ENCODE results near the gene MAP3K8. TPM values are rescaled to one million over a fixed set of nuclear protein-coding genes. Genes with fewer than 3 reads are reported as not detected.

The MAP3K8 gene
- 1 to 10 TPM; 9.1 to 9.6 TPM for total RNA-seq
- polyA plus RNA-seq (ENCODE audit: insufficient read length in 2 of 2), result 1 to 10 TPM; 4.2 to 8.1 TPM
- long read RNA-seq, donor 1, partial matches to known transcripts, result 0 of 1 reads
- long read RNA-seq, donor 1, other reads (novel, unspliced or antisense), result 0 of 1 reads
- long read RNA-seq, donor 2, result 0 reads
- long read RNA-seq, donor 3, result 0 reads
- long read RNA-seq, donor 4, partial matches to known transcripts, result 0 of 1 reads
- long read RNA-seq, donor 4, other reads (novel, unspliced or antisense), result 0 of 1 reads

- H3K4me1 ChIP-seq (ENCODE audit: control insufficient read depth, insufficient read depth, low read length), result peaks cover 22% of the 10 kb centered on the region
- peaks cover 18% of the 10 kb centered on the region for H3K27me3 ChIP-seq (ENCODE audit: control insufficient read depth, insufficient read depth, low read length)
- no peaks in the 10 kb centered on the region for H3K36me3 ChIP-seq (ENCODE audit: control insufficient read depth, insufficient read depth, low read length)
- peak in 4 of 6 donors; percentile 78 to 95 (median 85) for DNase-seq (ENCODE audit: low read depth in 4 of 6, low spot score in 6 of 6)
- H3K9me3 ChIP-seq (ENCODE audit: control insufficient read depth, insufficient read depth, low read length), result no peaks in the 10 kb centered on the region
- under 1% methylated on average over 56 of the region's 56 CpGs for WGBS (ENCODE audit: insufficient coverage)
- peak within 1 kb of the TSS; percentile 88 for H3K4me3 ChIP-seq (ENCODE audit: low read depth, low read length)
- peak within 1 kb of the TSS; percentile 95 for H3K27ac ChIP-seq (ENCODE audit: low read depth, low read length)
Observed at GRCh38 chr10:30433730-30434272, at the start of gene MAP3K8. MAP3K8 (plus strand) TSS chr10:30434184; CDS start chr10:30438939, 4,755 bp downstream.

GRCh38 chr10:30384701-30385201, 49.2 kb upstream of the MAP3K8 start:
- Histone ChIP-seq H3K4me1 (ENCODE audit: control insufficient read depth, insufficient read depth, low read length) (peaks cover 15% of the 10 kb centered on the region), H3K36me3 (ENCODE audit: control insufficient read depth, insufficient read depth, low read length) (no peaks in the 10 kb centered on the region), H3K4me3 (ENCODE audit: low read depth, low read length) (no peak overlapping the region), H3K9me3 (ENCODE audit: control insufficient read depth, insufficient read depth, low read length) (no peaks in the 10 kb centered on the region), H3K27ac (ENCODE audit: low read depth, low read length) (no peak overlapping the region), H3K27me3 (ENCODE audit: control insufficient read depth, insufficient read depth, low read length) (no peaks in the 10 kb centered on the region)
- 60% methylated on average over 10 of the region's 10 CpGs for WGBS (ENCODE audit: insufficient coverage)
- DNase-seq (ENCODE audit: low read depth in 4 of 6, low spot score in 6 of 6), result peak in 2 of 6 donors; percentile 73 to 78

- H3K4me1 ChIP-seq (ENCODE audit: control insufficient read depth, insufficient read depth, low read length), result peaks cover 15% of the 10 kb centered on the region
- no peaks in the 10 kb centered on the region for H3K27me3 ChIP-seq (ENCODE audit: control insufficient read depth, insufficient read depth, low read length)
- no peaks in the 10 kb centered on the region for H3K36me3 ChIP-seq (ENCODE audit: control insufficient read depth, insufficient read depth, low read length)
- no peak for DNase-seq (ENCODE audit: low read depth in 4 of 6, low spot score in 6 of 6)
- 95% methylated on average over 13 of the region's 13 CpGs for WGBS (ENCODE audit: insufficient coverage)
- H3K9me3 ChIP-seq (ENCODE audit: control insufficient read depth, insufficient read depth, low read length), result no peaks in the 10 kb centered on the region
- no peak overlapping the region for H3K4me3 ChIP-seq (ENCODE audit: low read depth, low read length)
- H3K27ac ChIP-seq (ENCODE audit: low read depth, low read length), result no peak overlapping the region
Observed at GRCh38 chr10:30386801-30387588, 47.0 kb upstream of the MAP3K8 start.

- no peaks in the 10 kb centered on the region for H3K9me3 ChIP-seq (ENCODE audit: control insufficient read depth, insufficient read depth, low read length)
- H3K27ac ChIP-seq (ENCODE audit: low read depth, low read length), result no peak overlapping the region
- DNase-seq (ENCODE audit: low read depth in 4 of 6, low spot score in 6 of 6), result no peak
- H3K4me3 ChIP-seq (ENCODE audit: low read depth, low read length), result no peak overlapping the region
- whole genome bisulfite sequencing (ENCODE audit: insufficient coverage), result no CpG with 5 or more reads among the region's 3 CpGs
- no peaks in the 10 kb centered on the region for H3K36me3 ChIP-seq (ENCODE audit: control insufficient read depth, insufficient read depth, low read length)
- H3K4me1 ChIP-seq (ENCODE audit: control insufficient read depth, insufficient read depth, low read length), result peaks cover 20% of the 10 kb centered on the region
- H3K27me3 ChIP-seq (ENCODE audit: control insufficient read depth, insufficient read depth, low read length), result peaks cover 2% of the 10 kb centered on the region
Observed at GRCh38 chr10:30387646-30388243, 46.2 kb upstream of the MAP3K8 start.

- Histone ChIP-seq H3K4me3 (ENCODE audit: low read depth, low read length) (no peak overlapping the region), H3K27ac (ENCODE audit: low read depth, low read length) (no peak overlapping the region), H3K9me3 (ENCODE audit: control insufficient read depth, insufficient read depth, low read length) (no peaks in the 10 kb centered on the region), H3K27me3 (ENCODE audit: control insufficient read depth, insufficient read depth, low read length) (peaks cover 3% of the 10 kb centered on the region), H3K36me3 (ENCODE audit: control insufficient read depth, insufficient read depth, low read length) (no peaks in the 10 kb centered on the region), H3K4me1 (ENCODE audit: control insufficient read depth, insufficient read depth, low read length) (peaks cover 12% of the 10 kb centered on the region)
- no CpG with 5 or more reads among the region's 1 CpG for WGBS (ENCODE audit: insufficient coverage)
- DNase-seq (ENCODE audit: low read depth in 4 of 6, low spot score in 6 of 6), result peak in 1 of 6 donors; percentile 4
Observed at GRCh38 chr10:30389543-30389942, 44.4 kb upstream of the MAP3K8 start.

GRCh38 chr10:30390207-30390606, 43.8 kb upstream of the MAP3K8 start:
- Histone ChIP-seq H3K9me3 (ENCODE audit: control insufficient read depth, insufficient read depth, low read length) (no peaks in the 10 kb centered on the region), H3K36me3 (ENCODE audit: control insufficient read depth, insufficient read depth, low read length) (no peaks in the 10 kb centered on the region), H3K27me3 (ENCODE audit: control insufficient read depth, insufficient read depth, low read length) (peaks cover 3% of the 10 kb centered on the region), H3K4me1 (ENCODE audit: control insufficient read depth, insufficient read depth, low read length) (peaks cover 6% of the 10 kb centered on the region), H3K27ac (ENCODE audit: low read depth, low read length) (no peak overlapping the region), H3K4me3 (ENCODE audit: low read depth, low read length) (no peak overlapping the region)
- no peak for DNase-seq (ENCODE audit: low read depth in 4 of 6, low spot score in 6 of 6)
- WGBS (ENCODE audit: insufficient coverage), result 100% methylated on average over 1 of the region's 3 CpGs

- Histone ChIP-seq H3K27ac (ENCODE audit: low read depth, low read length) (no peak overlapping the region), H3K27me3 (ENCODE audit: control insufficient read depth, insufficient read depth, low read length) (peaks cover 3% of the 10 kb centered on the region), H3K4me3 (ENCODE audit: low read depth, low read length) (no peak overlapping the region), H3K4me1 (ENCODE audit: control insufficient read depth, insufficient read depth, low read length) (peaks cover 6% of the 10 kb centered on the region), H3K36me3 (ENCODE audit: control insufficient read depth, insufficient read depth, low read length) (no peaks in the 10 kb centered on the region), H3K9me3 (ENCODE audit: control insufficient read depth, insufficient read depth, low read length) (no peaks in the 10 kb centered on the region)
- WGBS (ENCODE audit: insufficient coverage), result no CpG with 5 or more reads among the region's 7 CpGs
- DNase-seq (ENCODE audit: low read depth in 4 of 6, low spot score in 6 of 6), result no peak
Observed at GRCh38 chr10:30391266-30391665, 42.7 kb upstream of the MAP3K8 start.

GRCh38 chr10:30392564-30392990, 41.4 kb upstream of the MAP3K8 start:
- Histone ChIP-seq H3K27me3 (ENCODE audit: control insufficient read depth, insufficient read depth, low read length) (peaks cover 3% of the 10 kb centered on the region), H3K27ac (ENCODE audit: low read depth, low read length) (no peak overlapping the region), H3K36me3 (ENCODE audit: control insufficient read depth, insufficient read depth, low read length) (no peaks in the 10 kb centered on the region), H3K9me3 (ENCODE audit: control insufficient read depth, insufficient read depth, low read length) (no peaks in the 10 kb centered on the region), H3K4me1 (ENCODE audit: control insufficient read depth, insufficient read depth, low read length) (peaks cover 6% of the 10 kb centered on the region), H3K4me3 (ENCODE audit: low read depth, low read length) (no peak overlapping the region)
- DNase-seq (ENCODE audit: low read depth in 4 of 6, low spot score in 6 of 6), result peak in 4 of 6 donors; percentile 29 to 87 (median 64)
- 13% methylated on average over 16 of the region's 17 CpGs for WGBS (ENCODE audit: insufficient coverage)

- no peaks in the 10 kb centered on the region for H3K36me3 ChIP-seq (ENCODE audit: control insufficient read depth, insufficient read depth, low read length)
- no peak overlapping the region for H3K4me3 ChIP-seq (ENCODE audit: low read depth, low read length)
- peaks cover 6% of the 10 kb centered on the region for H3K4me1 ChIP-seq (ENCODE audit: control insufficient read depth, insufficient read depth, low read length)
- DNase-seq (ENCODE audit: low read depth in 4 of 6, low spot score in 6 of 6), result no peak
- no peak overlapping the region for H3K27ac ChIP-seq (ENCODE audit: low read depth, low read length)
- no peaks in the 10 kb centered on the region for H3K9me3 ChIP-seq (ENCODE audit: control insufficient read depth, insufficient read depth, low read length)
- H3K27me3 ChIP-seq (ENCODE audit: control insufficient read depth, insufficient read depth, low read length), result peaks cover 3% of the 10 kb centered on the region
- WGBS (ENCODE audit: insufficient coverage), result no CpG with 5 or more reads among the region's 3 CpGs
Observed at GRCh38 chr10:30396293-30396692, 37.7 kb upstream of the MAP3K8 start.
